Measurements from ENCODE around the gene NDUFS8. TPM values are rescaled to one million over a fixed set of nuclear protein-coding genes. Genes with fewer than 3 reads are reported as not detected.

Gene NDUFS8
- total and polyA plus RNA-seq, 4 donors = 70.1 to 159 (median 84.3) TPM

DNA sequence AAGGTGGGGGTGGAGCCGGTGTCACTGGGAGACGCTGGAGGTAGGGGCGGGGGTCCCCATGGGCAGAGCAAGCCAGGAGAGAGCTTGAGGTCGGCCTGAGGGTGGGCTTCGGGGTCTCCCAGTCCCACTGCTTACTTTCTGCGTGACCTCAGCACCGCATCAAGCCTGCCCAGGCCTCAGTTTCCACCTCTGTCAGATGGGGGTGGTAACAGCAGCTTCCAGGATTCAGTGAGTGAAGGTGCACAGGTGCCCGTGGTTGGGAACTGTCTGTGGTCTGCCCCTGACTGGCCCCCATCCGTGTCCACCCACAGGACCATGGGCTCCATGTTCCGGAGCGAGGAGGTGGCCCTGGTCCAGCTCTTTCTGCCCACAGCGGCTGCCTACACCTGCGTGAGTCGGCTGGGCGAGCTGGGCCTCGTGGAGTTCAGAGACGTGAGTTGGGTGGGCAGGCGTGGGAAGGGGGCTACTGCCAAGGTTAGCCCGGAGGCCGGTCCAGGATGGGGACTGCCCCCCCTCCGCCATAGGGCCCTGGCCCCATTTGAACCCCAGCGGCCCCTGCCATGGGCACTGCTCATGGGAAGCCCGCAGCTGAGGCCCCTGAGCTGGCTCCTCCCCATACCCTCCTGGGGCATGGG, 10.6 kb downstream of the NDUFS8 start:
- ATAC-seq (ENCODE audit: low FRiP score) (no peak), DNase-seq (peak in 1 of 2 donors; percentile 73)
- WGBS, 2 donors = 66% methylated on average over 23 of the region's 23 CpGs
- H3K27ac ChIP-seq (ENCODE audit: low read depth in 1 of 2, low read length in 2 of 2) = peak overlapping the region; percentile 45 to 79
- no peaks in the 10 kb centered on the region for H3K4me1 ChIP-seq (ENCODE audit: control insufficient read depth in 1 of 2, insufficient read depth in 2 of 2, low read length in 2 of 2)
- no peaks in the 10 kb centered on the region for H3K27me3 ChIP-seq (ENCODE audit: control insufficient read depth in 1 of 2, insufficient read depth in 2 of 2, low read length in 1 of 2)
- peaks cover 0 to 2% of the 10 kb centered on the region in 2 donors for H3K36me3 ChIP-seq (ENCODE audit: control insufficient read depth in 1 of 2, insufficient read depth in 2 of 2, low read length in 1 of 2)
- H3K4me3 ChIP-seq (ENCODE audit: low read length in 2 of 2) = peak overlapping the region in 1 of 2 donors; percentile 32
- intact Hi-C loops (cut with DNase I) = no loop called here
- H3K9me3 ChIP-seq (ENCODE audit: control insufficient read depth, low read length) = no peaks in the 10 kb centered on the region

DNA sequence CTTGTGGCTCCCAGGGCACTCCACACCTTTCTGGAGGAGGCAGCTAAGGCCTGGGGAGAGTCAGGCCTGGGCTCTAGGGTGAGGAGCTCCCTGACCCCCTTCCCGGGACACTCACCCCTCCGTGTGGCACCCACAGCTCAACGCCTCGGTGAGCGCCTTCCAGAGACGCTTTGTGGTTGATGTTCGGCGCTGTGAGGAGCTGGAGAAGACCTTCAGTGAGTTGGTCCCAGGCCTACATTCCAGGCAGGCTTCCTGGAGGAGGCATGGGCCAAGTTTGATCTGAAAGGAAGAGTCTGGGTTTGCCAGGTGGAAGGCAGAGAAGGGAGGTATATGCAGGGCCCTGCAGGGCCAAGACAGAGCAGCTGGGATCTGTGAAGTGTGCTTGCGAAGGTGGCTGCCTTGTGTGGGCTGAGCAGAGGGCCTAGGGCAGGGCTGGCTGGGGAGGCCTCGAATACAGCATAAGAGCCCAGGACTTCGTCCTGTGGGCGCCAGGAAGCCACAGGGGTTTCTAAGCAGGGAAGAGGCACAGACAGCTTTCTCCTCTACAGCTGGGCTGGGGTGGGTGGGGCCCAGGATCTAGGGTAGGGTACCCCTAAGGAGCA, 11.2 kb downstream of the NDUFS8 start:
- no peaks in the 10 kb centered on the region for H3K27me3 ChIP-seq (ENCODE audit: control insufficient read depth in 1 of 2, insufficient read depth in 2 of 2, low read length in 1 of 2)
- WGBS, 2 donors = 82 to 86% methylated on average over 11 to 12 of the region's 12 CpGs
- H3K36me3 ChIP-seq (ENCODE audit: control insufficient read depth in 1 of 2, insufficient read depth in 2 of 2, low read length in 1 of 2) = peaks cover 0 to 2% of the 10 kb centered on the region in 2 donors
- H3K27ac ChIP-seq (ENCODE audit: low read depth in 1 of 2, low read length in 2 of 2) = no peak overlapping the region
- H3K4me3 ChIP-seq (ENCODE audit: low read length in 2 of 2) = no peak overlapping the region
- no peak for ATAC-seq (ENCODE audit: low FRiP score)
- peak in 1 of 2 donors; percentile 62 for DNase-seq
- H3K4me1 ChIP-seq (ENCODE audit: control insufficient read depth in 1 of 2, insufficient read depth in 2 of 2, low read length in 2 of 2) = no peaks in the 10 kb centered on the region
- H3K9me3 ChIP-seq (ENCODE audit: control insufficient read depth, low read length) = no peaks in the 10 kb centered on the region
- intact Hi-C loops (cut with DNase I) = no loop called here

DNA sequence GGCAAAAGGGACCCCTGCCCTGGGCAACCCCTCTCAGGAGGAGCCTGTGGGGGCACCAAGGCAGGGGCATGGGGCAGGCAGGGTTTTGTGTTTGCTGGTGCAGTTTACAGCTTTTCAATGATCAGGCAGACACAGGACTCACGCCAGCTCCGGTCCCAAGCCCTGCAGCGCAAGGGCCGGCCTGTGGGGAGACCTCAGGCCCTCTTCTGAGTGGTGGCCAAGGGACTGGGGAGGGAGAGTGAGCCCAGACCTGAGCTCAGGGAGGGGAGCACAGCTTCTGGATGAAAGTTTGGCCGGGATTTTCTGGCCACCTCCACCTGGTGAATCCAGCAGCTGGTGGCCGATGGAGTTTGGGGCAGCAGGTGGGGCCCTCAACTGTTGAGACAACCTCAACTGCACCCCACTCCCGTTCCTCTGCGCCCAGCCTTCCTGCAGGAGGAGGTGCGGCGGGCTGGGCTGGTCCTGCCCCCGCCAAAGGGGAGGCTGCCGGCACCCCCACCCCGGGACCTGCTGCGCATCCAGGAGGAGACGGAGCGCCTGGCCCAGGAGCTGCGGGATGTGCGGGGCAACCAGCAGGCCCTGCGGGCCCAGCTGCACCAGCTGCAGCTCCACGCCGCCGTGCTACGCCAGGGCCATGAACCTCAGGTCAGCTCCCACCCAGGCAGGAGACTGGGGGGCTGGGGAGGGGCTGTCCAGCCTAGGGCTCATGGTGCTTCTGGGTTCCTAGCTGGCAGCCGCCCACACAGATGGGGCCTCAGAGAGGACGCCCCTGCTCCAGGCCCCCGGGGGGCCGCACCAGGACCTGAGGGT, 11.9 kb downstream of the NDUFS8 start:
- peak in 1 of 2 donors; percentile 62 for DNase-seq
- 84 to 89% methylated on average over 27 of the region's 27 CpGs for WGBS, 2 donors
- ATAC-seq (ENCODE audit: low FRiP score) = no peak
- Histone ChIP-seq H3K36me3 (ENCODE audit: control insufficient read depth in 1 of 2, insufficient read depth in 2 of 2, low read length in 1 of 2) (peaks cover 0 to 2% of the 10 kb centered on the region in 2 donors), H3K4me3 (ENCODE audit: low read length in 2 of 2) (no peak overlapping the region), H3K27me3 (ENCODE audit: control insufficient read depth in 1 of 2, insufficient read depth in 2 of 2, low read length in 1 of 2) (no peaks in the 10 kb centered on the region), H3K9me3 (ENCODE audit: control insufficient read depth, low read length) (no peaks in the 10 kb centered on the region), H3K4me1 (ENCODE audit: control insufficient read depth in 1 of 2, insufficient read depth in 2 of 2, low read length in 2 of 2) (no peaks in the 10 kb centered on the region), H3K27ac (ENCODE audit: low read depth in 1 of 2, low read length in 2 of 2) (no peak overlapping the region)
- intact Hi-C loops (cut with DNase I) = no loop called here

DNA sequence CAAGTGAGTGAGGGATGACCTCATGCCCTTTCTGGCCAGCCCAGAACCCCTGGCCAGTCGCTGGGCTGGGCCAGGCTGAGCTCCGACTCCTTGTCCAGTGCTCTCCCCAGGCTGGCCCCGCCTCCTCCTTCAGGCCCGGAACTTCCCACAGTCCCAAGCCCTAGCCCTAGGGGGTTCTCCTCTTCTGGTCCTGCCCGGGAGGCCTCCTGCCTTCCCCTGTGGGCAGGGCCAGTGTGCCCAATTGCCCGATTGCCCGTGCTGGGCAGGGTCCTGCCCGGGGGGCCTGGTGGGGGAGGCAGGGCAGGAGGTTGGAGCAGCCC, 12.5 kb downstream of the NDUFS8 start:
- Histone ChIP-seq H3K4me3 (ENCODE audit: low read length in 2 of 2) (no peak overlapping the region), H3K27ac (ENCODE audit: low read depth in 1 of 2, low read length in 2 of 2) (no peak overlapping the region), H3K4me1 (ENCODE audit: control insufficient read depth in 1 of 2, insufficient read depth in 2 of 2, low read length in 2 of 2) (no peaks in the 10 kb centered on the region), H3K27me3 (ENCODE audit: control insufficient read depth in 1 of 2, insufficient read depth in 2 of 2, low read length in 1 of 2) (no peaks in the 10 kb centered on the region), H3K9me3 (ENCODE audit: control insufficient read depth, low read length) (no peaks in the 10 kb centered on the region), H3K36me3 (ENCODE audit: control insufficient read depth in 1 of 2, insufficient read depth in 2 of 2, low read length in 1 of 2) (peaks cover 0 to 2% of the 10 kb centered on the region in 2 donors)
- no peak for ATAC-seq (ENCODE audit: low FRiP score)
- no peak for DNase-seq
- intact Hi-C loops (cut with DNase I) = no loop called here
- WGBS, 2 donors = 78 to 79% methylated on average over 8 of the region's 8 CpGs

DNA sequence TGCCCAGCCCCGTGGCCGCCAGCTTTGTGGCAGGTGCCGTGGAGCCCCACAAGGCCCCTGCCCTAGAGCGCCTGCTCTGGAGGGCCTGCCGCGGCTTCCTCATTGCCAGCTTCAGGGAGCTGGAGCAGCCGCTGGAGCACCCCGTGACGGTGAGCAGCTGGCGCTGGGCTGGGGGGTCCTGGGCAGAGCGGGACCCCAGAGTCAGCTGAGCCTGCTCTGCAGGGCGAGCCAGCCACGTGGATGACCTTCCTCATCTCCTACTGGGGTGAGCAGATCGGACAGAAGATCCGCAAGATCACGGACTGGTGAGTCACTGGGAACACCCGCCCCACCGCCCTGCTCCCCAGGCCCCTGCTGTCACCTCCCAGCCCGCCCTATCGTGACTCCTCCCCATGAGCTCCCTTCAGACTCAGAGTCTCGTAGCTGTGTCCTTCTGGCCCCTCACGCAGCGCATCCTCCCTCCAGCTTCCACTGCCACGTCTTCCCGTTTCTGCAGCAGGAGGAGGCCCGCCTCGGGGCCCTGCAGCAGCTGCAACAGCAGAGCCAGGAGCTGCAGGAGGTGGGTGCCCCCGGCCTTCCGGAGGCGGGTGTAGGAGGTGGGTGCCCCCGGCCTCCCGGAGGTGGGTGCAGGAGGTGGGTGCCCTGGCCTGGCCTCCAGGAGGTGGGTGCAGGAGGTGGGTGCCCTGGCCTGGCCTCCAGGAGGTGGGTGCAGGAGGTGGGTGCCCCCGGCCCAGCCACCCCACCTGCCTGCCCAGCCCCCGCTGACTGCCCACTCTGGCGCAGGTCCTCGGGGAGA, 13.1 kb downstream of the NDUFS8 start:
- Histone ChIP-seq H3K4me1 (ENCODE audit: control insufficient read depth in 1 of 2, insufficient read depth in 2 of 2, low read length in 2 of 2) (no peaks in the 10 kb centered on the region), H3K27ac (ENCODE audit: low read depth in 1 of 2, low read length in 2 of 2) (no peak overlapping the region), H3K36me3 (ENCODE audit: control insufficient read depth in 1 of 2, insufficient read depth in 2 of 2, low read length in 1 of 2) (peaks cover 0 to 2% of the 10 kb centered on the region in 2 donors), H3K9me3 (ENCODE audit: control insufficient read depth, low read length) (no peaks in the 10 kb centered on the region), H3K27me3 (ENCODE audit: control insufficient read depth in 1 of 2, insufficient read depth in 2 of 2, low read length in 1 of 2) (no peaks in the 10 kb centered on the region), H3K4me3 (ENCODE audit: low read length in 2 of 2) (no peak overlapping the region)
- 84 to 88% methylated on average over 36 of the region's 36 CpGs for WGBS, 2 donors
- intact Hi-C loops (cut with DNase I) = no loop called here
- ATAC-seq (ENCODE audit: low FRiP score) (no peak), DNase-seq (peak in 1 of 2 donors; percentile 78)

DNA sequence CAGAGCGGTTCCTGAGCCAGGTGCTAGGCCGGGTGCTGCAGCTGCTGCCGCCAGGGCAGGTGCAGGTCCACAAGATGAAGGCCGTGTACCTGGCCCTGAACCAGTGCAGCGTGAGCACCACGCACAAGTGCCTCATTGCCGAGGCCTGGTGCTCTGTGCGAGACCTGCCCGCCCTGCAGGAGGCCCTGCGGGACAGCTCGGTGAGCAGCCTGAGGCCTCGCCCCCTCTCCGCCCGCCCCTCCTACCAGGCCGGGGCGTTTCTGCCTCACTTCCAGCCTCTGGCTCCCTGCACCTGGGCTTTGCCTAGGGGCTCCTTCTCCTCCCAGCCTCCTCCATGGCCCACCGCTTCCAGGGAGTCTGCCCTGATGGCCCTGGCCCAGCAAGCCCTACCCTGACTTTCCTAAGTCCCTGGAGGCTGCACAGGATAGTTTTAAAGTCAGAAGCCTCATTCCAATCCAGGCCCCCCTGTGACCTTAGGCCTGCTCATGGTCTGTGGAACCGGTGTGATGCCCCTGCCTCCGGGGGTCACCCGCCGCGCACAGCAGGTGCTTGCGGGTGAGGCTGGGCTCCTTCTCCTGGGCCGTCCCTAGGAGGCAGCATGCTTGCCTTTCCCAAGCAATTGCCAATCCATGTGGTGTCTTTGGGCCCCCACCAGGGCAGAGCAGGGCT, 13.8 kb downstream of the NDUFS8 start:
- H3K36me3 ChIP-seq (ENCODE audit: control insufficient read depth in 1 of 2, insufficient read depth in 2 of 2, low read length in 1 of 2) = peaks cover 0 to 2% of the 10 kb centered on the region in 2 donors

DNA sequence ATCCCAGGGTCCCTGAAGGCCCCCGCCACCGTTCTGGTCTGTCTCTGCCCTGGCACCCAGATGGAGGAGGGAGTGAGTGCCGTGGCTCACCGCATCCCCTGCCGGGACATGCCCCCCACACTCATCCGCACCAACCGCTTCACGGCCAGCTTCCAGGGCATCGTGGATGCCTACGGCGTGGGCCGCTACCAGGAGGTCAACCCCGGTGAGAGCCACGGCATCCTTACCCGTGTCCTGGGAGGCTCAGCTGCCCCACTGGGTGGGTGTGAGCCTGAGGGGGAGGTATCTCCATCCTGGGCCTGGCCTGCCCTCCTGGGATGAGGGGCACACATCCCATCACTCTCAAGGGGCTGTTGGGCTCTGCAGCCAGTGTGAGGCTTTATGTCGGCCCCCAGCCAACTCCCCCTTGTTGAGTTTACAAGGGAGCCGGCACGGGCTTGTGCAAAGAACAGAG, 14.4 kb downstream of the NDUFS8 start:
- Histone ChIP-seq H3K9me3 (ENCODE audit: control insufficient read depth, low read length) (no peaks in the 10 kb centered on the region), H3K27me3 (ENCODE audit: control insufficient read depth in 1 of 2, insufficient read depth in 2 of 2, low read length in 1 of 2) (no peaks in the 10 kb centered on the region), H3K36me3 (ENCODE audit: control insufficient read depth in 1 of 2, insufficient read depth in 2 of 2, low read length in 1 of 2) (peaks cover 0 to 2% of the 10 kb centered on the region in 2 donors), H3K4me1 (ENCODE audit: control insufficient read depth in 1 of 2, insufficient read depth in 2 of 2, low read length in 2 of 2) (no peaks in the 10 kb centered on the region), H3K4me3 (ENCODE audit: low read length in 2 of 2) (no peak overlapping the region), H3K27ac (ENCODE audit: low read depth in 1 of 2, low read length in 2 of 2) (no peak overlapping the region)
- peak in 1 of 2 donors; percentile 71 for DNase-seq
- no peak for ATAC-seq (ENCODE audit: low FRiP score)
- intact Hi-C loops (cut with DNase I) = no loop called here
- WGBS, 2 donors = 90 to 93% methylated on average over 18 of the region's 18 CpGs

More for the DNA sequence above, 13.8 kb downstream of the NDUFS8 start:
- ATAC-seq (ENCODE audit: low FRiP score) (no peak), DNase-seq (peak in 1 of 2 donors; percentile 60)
- no peaks in the 10 kb centered on the region for H3K4me1 ChIP-seq (ENCODE audit: control insufficient read depth in 1 of 2, insufficient read depth in 2 of 2, low read length in 2 of 2)
- no peak overlapping the region for H3K27ac ChIP-seq (ENCODE audit: low read depth in 1 of 2, low read length in 2 of 2)
- 86 to 87% methylated on average over 24 of the region's 24 CpGs for WGBS, 2 donors
- intact Hi-C loops (cut with DNase I) = no loop called here
- no peak overlapping the region for H3K4me3 ChIP-seq (ENCODE audit: low read length in 2 of 2)
- no peaks in the 10 kb centered on the region for H3K9me3 ChIP-seq (ENCODE audit: control insufficient read depth, low read length)
- no peaks in the 10 kb centered on the region for H3K27me3 ChIP-seq (ENCODE audit: control insufficient read depth in 1 of 2, insufficient read depth in 2 of 2, low read length in 1 of 2)
